ENCODE measurements around the gene PRPSAP2. TPM values are rescaled to one million over a fixed set of nuclear protein-coding genes. Genes with fewer than 3 reads are reported as not detected.
A peak's percentile ranks its signal among the peaks of the same experiment; 100 is the strongest.

Gene PRPSAP2
- total and polyA plus RNA-seq, 9 donors, result 21.9 to 32.1 (median 25.5) TPM

GRCh38 chr17:18959071-18959844, 101.3 kb downstream of the PRPSAP2 start:
- Histone ChIP-seq H3K4me1 (ENCODE audit: control insufficient read depth, insufficient read depth, low read length) (peaks cover 7% of the 10 kb centered on the region), H3K9me3 (replicated peaks; ENCODE audit: control insufficient read depth, low read depth, low read length) (no peaks in the 10 kb centered on the region), H3K4me3 (ENCODE audit: low read length) (no peak overlapping the region), H3K27ac (ENCODE audit: low read length) (no peak overlapping the region), H3K36me3 (ENCODE audit: control insufficient read depth, insufficient read depth, low read length) (no peaks in the 10 kb centered on the region), H3K27me3 (ENCODE audit: control insufficient read depth, insufficient read depth, low read length) (no peaks in the 10 kb centered on the region)
- no peak for DNase-seq
- WGBS (ENCODE audit: insufficient coverage), result 57% methylated on average over 13 of the region's 22 CpGs

DNA sequence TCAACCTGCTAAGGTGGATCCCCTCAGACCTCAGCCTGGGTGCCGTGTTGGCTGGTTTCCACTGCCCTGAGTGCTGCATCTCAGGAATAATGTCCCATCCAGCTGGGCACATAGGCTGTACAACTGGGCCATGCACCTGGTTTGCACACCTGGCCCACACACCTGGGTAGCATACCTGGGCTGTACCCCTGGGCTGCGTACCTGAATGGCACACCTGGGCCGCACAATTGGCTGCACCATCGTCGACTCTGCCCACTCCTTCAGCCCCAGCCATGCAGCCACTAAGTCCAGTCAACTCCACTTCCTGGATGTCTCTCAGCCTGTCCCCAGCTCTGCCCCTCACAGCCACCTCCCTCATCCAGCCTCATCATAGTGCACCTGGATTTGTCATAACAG, 101.9 kb downstream of the PRPSAP2 start:
- H3K27ac ChIP-seq (ENCODE audit: low read length), result no peak overlapping the region
- no peak for DNase-seq
- H3K4me1 ChIP-seq (ENCODE audit: control insufficient read depth, insufficient read depth, low read length), result peaks cover 7% of the 10 kb centered on the region
- H3K36me3 ChIP-seq (ENCODE audit: control insufficient read depth, insufficient read depth, low read length), result no peaks in the 10 kb centered on the region
- no peaks in the 10 kb centered on the region for H3K27me3 ChIP-seq (ENCODE audit: control insufficient read depth, insufficient read depth, low read length)
- H3K9me3 ChIP-seq (replicated peaks; ENCODE audit: control insufficient read depth, low read depth, low read length), result no peaks in the 10 kb centered on the region
- 94% methylated on average over 5 of the region's 5 CpGs for WGBS (ENCODE audit: insufficient coverage)
- no peak overlapping the region for H3K4me3 ChIP-seq (ENCODE audit: low read length)

DNA sequence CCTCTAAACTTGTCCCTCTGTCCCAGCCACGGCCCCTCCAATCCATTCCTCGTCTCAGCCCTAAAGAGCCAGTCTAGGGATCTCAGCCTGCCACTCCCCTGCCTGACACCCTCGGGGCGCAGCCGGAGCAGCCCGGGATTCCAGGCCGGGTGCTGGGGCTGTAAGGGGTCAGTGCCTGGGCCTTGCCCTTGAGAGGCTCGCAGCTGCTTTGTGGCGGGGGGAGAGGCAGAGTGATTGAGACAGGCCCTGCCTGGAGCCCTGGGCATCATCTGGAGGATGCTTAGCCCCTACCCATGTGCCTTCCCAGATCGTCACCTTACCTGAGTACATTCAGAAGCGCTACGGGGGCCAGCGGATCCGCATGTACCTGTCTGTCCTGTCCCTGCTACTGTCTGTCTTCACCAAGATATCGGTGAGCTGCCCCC, 102.3 kb downstream of the PRPSAP2 start:
- Histone ChIP-seq H3K27ac (ENCODE audit: low read length) (no peak overlapping the region), H3K36me3 (ENCODE audit: control insufficient read depth, insufficient read depth, low read length) (no peaks in the 10 kb centered on the region), H3K4me3 (ENCODE audit: low read length) (no peak overlapping the region), H3K4me1 (ENCODE audit: control insufficient read depth, insufficient read depth, low read length) (peaks cover 7% of the 10 kb centered on the region), H3K27me3 (ENCODE audit: control insufficient read depth, insufficient read depth, low read length) (no peaks in the 10 kb centered on the region), H3K9me3 (replicated peaks; ENCODE audit: control insufficient read depth, low read depth, low read length) (no peaks in the 10 kb centered on the region)
- 86% methylated on average over 7 of the region's 15 CpGs for WGBS (ENCODE audit: insufficient coverage)
- DNase-seq, result no peak

DNA sequence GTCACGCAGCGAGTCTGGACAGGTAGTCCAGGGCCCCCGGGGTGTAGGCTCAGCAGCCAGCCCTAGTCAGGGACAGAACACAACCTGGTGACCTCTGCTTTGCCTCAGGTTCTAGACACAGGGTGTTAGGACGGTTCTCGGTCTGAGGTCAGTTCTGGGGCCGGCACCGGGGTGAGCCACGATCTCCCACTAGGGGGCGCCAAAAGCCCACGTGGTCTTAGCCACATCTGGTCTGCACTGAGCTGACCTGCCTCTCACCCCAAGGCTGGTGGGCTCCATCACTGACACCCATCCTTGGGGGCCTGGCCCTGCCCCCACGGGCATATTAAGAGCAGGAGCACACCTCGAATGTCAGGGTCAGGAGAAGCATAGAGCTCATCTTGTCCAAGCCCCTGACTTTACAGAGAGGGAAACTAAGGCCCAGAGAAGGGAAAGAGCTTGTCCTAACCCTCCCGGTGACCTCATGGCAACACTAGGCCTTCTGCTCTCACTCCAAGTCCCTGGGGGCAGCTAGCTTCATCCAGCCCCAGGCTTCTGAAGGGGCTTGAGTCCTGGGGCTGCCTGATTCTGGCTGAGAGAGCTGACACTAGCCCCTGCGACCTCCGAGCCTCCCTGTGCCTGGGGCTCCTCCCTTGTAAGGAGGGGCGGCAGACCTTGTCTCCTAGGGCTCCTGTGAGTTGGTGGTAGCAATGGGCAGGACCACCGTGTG, 103.0 kb downstream of the PRPSAP2 start:
- Histone ChIP-seq H3K27ac (ENCODE audit: low read length) (no peak overlapping the region), H3K9me3 (replicated peaks; ENCODE audit: control insufficient read depth, low read depth, low read length) (no peaks in the 10 kb centered on the region), H3K4me3 (ENCODE audit: low read length) (no peak overlapping the region), H3K36me3 (ENCODE audit: control insufficient read depth, insufficient read depth, low read length) (no peaks in the 10 kb centered on the region), H3K27me3 (ENCODE audit: control insufficient read depth, insufficient read depth, low read length) (no peaks in the 10 kb centered on the region), H3K4me1 (ENCODE audit: control insufficient read depth, insufficient read depth, low read length) (peaks cover 7% of the 10 kb centered on the region)
- 34% methylated on average over 16 of the region's 17 CpGs for WGBS (ENCODE audit: insufficient coverage)
- DNase-seq, result peak; percentile 66

- peaks cover 8% of the 10 kb centered on the region for H3K4me1 ChIP-seq (ENCODE audit: control insufficient read depth, insufficient read depth, low read length)
- no peak overlapping the region for H3K4me3 ChIP-seq (ENCODE audit: low read length)
- 78% methylated on average over 13 of the region's 16 CpGs for WGBS (ENCODE audit: insufficient coverage)
- H3K36me3 ChIP-seq (ENCODE audit: control insufficient read depth, insufficient read depth, low read length), result no peaks in the 10 kb centered on the region
- no peak for DNase-seq
- H3K27me3 ChIP-seq (ENCODE audit: control insufficient read depth, insufficient read depth, low read length), result no peaks in the 10 kb centered on the region
- no peaks in the 10 kb centered on the region for H3K9me3 ChIP-seq (replicated peaks; ENCODE audit: control insufficient read depth, low read depth, low read length)
- H3K27ac ChIP-seq (ENCODE audit: low read length), result no peak overlapping the region
Measured at GRCh38 chr17:18961634-18962493, 103.9 kb downstream of the PRPSAP2 start.

DNA sequence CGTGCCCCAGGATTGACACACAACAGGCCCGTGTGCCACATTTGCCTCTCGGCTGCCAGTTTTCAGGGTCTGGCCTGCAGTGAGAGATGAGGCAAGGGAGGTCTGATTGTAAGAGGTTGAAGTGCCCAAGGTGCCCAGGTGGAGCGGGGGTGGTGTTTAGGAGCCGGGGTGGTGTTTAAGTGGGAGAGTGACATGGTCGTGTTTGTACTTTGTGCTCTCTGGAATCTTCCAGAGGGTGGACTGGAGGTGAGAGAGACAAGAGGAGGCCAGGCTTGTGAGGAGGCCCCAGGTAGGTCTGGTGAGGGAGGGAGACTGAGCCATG, 104.5 kb downstream of the PRPSAP2 start:
- 75% methylated on average over 6 of the region's 6 CpGs for WGBS (ENCODE audit: insufficient coverage)
- no peaks in the 10 kb centered on the region for H3K36me3 ChIP-seq (ENCODE audit: control insufficient read depth, insufficient read depth, low read length)
- DNase-seq, result no peak
- no peaks in the 10 kb centered on the region for H3K27me3 ChIP-seq (ENCODE audit: control insufficient read depth, insufficient read depth, low read length)
- no peak overlapping the region for H3K27ac ChIP-seq (ENCODE audit: low read length)
- peaks cover 13% of the 10 kb centered on the region for H3K4me1 ChIP-seq (ENCODE audit: control insufficient read depth, insufficient read depth, low read length)
- no peaks in the 10 kb centered on the region for H3K9me3 ChIP-seq (replicated peaks; ENCODE audit: control insufficient read depth, low read depth, low read length)
- no peak overlapping the region for H3K4me3 ChIP-seq (ENCODE audit: low read length)

DNA sequence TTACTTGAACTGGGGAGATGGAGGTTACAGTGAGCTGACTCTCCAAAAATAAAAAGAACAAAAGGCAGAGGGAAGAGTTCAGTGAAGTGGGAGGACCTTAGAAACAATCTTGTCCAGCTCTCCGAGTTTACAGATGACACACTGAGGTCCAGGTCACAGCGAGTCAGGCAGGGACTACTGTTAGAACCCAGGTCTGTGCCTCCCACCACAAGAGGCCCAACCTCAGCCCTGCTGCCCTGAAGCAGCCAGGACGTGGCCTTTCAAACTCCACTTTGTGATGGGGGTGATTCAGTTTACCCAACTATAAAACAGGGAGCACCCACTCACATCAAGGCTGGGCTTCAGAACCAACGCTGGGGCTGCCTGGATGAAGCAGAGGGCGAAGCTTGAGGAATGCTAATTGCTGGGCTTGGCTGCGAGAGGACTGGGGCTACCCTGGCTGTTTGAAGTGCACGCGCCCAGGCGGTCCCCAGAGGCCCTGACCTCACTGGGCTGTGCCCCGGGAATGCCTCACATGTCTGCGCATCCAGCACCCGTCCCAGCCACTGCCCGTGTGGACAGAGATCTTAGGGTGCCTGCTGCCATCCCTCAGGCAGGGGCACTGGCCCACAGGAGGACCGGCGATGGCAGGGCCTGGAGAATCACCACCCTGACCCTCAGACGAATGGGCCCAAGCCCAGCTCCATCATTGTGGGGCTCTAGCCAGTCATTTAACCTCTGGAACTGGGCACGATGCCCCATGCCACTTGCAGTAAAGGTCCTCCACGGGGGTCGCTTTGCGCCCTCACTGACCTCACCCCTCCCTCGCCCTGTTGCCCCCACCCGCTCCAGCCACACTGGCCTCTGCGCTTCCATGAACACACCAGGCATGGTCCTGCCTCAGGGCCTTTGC, 105.4 kb downstream of the PRPSAP2 start:
- H3K27me3 ChIP-seq (ENCODE audit: control insufficient read depth, insufficient read depth, low read length), result no peaks in the 10 kb centered on the region
- 82% methylated on average over 20 of the region's 23 CpGs for WGBS (ENCODE audit: insufficient coverage)
- H3K9me3 ChIP-seq (replicated peaks; ENCODE audit: control insufficient read depth, low read depth, low read length), result no peaks in the 10 kb centered on the region
- peaks cover 22% of the 10 kb centered on the region for H3K4me1 ChIP-seq (ENCODE audit: control insufficient read depth, insufficient read depth, low read length)
- no peaks in the 10 kb centered on the region for H3K36me3 ChIP-seq (ENCODE audit: control insufficient read depth, insufficient read depth, low read length)
- no peak overlapping the region for H3K27ac ChIP-seq (ENCODE audit: low read length)
- H3K4me3 ChIP-seq (ENCODE audit: low read length), result no peak overlapping the region
- no peak for DNase-seq

GRCh38 chr17:18964018-18964351, 106.1 kb downstream of the PRPSAP2 start:
- Histone ChIP-seq H3K9me3 (replicated peaks; ENCODE audit: control insufficient read depth, low read depth, low read length) (no peaks in the 10 kb centered on the region), H3K27ac (ENCODE audit: low read length) (no peak overlapping the region), H3K36me3 (ENCODE audit: control insufficient read depth, insufficient read depth, low read length) (no peaks in the 10 kb centered on the region), H3K4me1 (ENCODE audit: control insufficient read depth, insufficient read depth, low read length) (peaks cover 27% of the 10 kb centered on the region), H3K27me3 (ENCODE audit: control insufficient read depth, insufficient read depth, low read length) (no peaks in the 10 kb centered on the region), H3K4me3 (ENCODE audit: low read length) (no peak overlapping the region)
- no peak for DNase-seq
- WGBS (ENCODE audit: insufficient coverage), result 80% methylated on average over 6 of the region's 9 CpGs

DNA sequence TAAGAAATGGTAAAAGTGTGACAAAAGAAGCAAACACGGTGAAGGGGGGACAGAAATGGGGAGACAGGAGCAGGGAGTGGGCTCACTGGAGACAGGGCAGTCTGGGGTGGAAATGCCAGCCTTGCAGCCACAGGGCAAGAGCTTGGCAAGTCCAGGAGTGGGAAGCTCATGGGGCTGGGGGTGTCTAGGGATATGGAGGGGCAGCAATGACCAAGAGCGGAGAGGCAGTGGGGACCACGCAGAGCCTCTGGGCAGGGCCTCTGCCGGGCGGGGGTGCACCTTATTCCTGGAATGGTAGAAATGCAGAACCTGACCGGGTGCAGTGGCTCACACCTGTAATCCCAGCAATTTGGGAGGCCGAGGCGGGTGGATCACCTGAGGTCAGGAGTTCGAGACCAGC, 106.6 kb downstream of the PRPSAP2 start:
- Histone ChIP-seq H3K27me3 (ENCODE audit: control insufficient read depth, insufficient read depth, low read length) (no peaks in the 10 kb centered on the region), H3K36me3 (ENCODE audit: control insufficient read depth, insufficient read depth, low read length) (no peaks in the 10 kb centered on the region), H3K4me3 (ENCODE audit: low read length) (no peak overlapping the region), H3K27ac (ENCODE audit: low read length) (no peak overlapping the region), H3K4me1 (ENCODE audit: control insufficient read depth, insufficient read depth, low read length) (peaks cover 29% of the 10 kb centered on the region), H3K9me3 (replicated peaks; ENCODE audit: control insufficient read depth, low read depth, low read length) (no peaks in the 10 kb centered on the region)
- 82% methylated on average over 8 of the region's 9 CpGs for WGBS (ENCODE audit: insufficient coverage)
- no peak for DNase-seq
